Peyer's patch (tissue), 4 donors: ENCODE measurements around the gene ID1. TPM values are rescaled to one million over a fixed set of nuclear protein-coding genes. Genes with fewer than 3 reads are reported as not detected.

Experiments used
- DNase-seq, 3 donors: peaks; one replicate each; pipeline ENCODE4 v3.0.0-alpha.2; 2017 to 2019
- H3K27ac ChIP-seq, 4 donors: fragments of 200-600 bp; sonication (generic); one replicate each; pipeline ENCODE4 v1.5.1; 2016 to 2019
- H3K27me3 ChIP-seq, 2 donors: fragments of 200-600 bp; sonication (generic); one replicate each; pipeline ENCODE4 v1.5.1; 2019
- H3K36me3 ChIP-seq, 3 donors: fragments of 200-600 bp; sonication (generic); one replicate each; pipeline ENCODE4 v1.5.1; 2016 to 2019
- H3K4me1 ChIP-seq, 4 donors: fragments of 200-600 bp; sonication (generic); one replicate each; pipeline ENCODE4 v1.5.1; 2016 to 2019
- H3K4me3 ChIP-seq, 4 donors: fragments of 200-600 bp; sonication (generic); 1 replicate in 3 of 4; 2 replicates in 1 of 4; pipeline ENCODE4 v1.5.1; 2016 to 2019; ENCODE audit warnings: mild to moderate bottlenecking in 1 of 4
- H3K9me3 ChIP-seq, 4 donors: fragments of 200-600 bp; sonication (generic); one replicate each; pipeline ENCODE4 v1.5.1; 2016 to 2019; ENCODE audit warnings: mild to moderate bottlenecking in 1 of 4
- POLR2A ChIP-seq, 2 donors: fragments of 450-650 bp; IDR thresholded peaks; one replicate each; pipeline ENCODE4 v1.5.1; 2017; ENCODE audit warnings: antibody characterized with exemption in 2 of 2, mild to moderate bottlenecking in 2 of 2, moderate library complexity in 2 of 2
- total RNA-seq, 4 donors: library from RNA; depleted of rRNA; stranded (reverse); fragments of >200 nt; gene quantifications; one replicate each; pipeline ENCODE4 v1.1.0, GENCODE V29; 2016
- TF ChIP-seq, protein P1 (sequence below), 6 experiments: fragments of 450-650 bp in 4 of 6; fragments of 200-600 bp in 2 of 6; sonication (generic) in 1 of 6; IDR thresholded peaks; one replicate each; pipeline ENCODE4 v1.5.1; 2017 to 2019; ENCODE audit warnings: antibody characterized with exemption in 6 of 6, mild to moderate bottlenecking in 3 of 6, moderate library complexity in 1 of 6

The ID1 gene
- total RNA-seq, 4 donors from 2014 or later = 408 to 760 (median 570) TPM

- Histone ChIP-seq H3K4me3 (no peak overlapping the region), H3K36me3 (peaks cover 0 to 33% (median 0%) of the 10 kb centered on the region in 3 donors), H3K27me3 (no peaks in the 10 kb centered on the region), H3K4me1 (peaks cover 0 to 30% (median 0%) of the 10 kb centered on the region in 4 donors), H3K9me3 (no peaks in the 10 kb centered on the region), H3K27ac (peak overlapping the region in 3 of 4 donors; percentile 42 to 89 (median 84))
- no peak for DNase-seq
- TF ChIP-seq POLR2A (IDR thresholded peaks at IDR 0.05) = no peak
- TF ChIP-seq, protein P1, sequence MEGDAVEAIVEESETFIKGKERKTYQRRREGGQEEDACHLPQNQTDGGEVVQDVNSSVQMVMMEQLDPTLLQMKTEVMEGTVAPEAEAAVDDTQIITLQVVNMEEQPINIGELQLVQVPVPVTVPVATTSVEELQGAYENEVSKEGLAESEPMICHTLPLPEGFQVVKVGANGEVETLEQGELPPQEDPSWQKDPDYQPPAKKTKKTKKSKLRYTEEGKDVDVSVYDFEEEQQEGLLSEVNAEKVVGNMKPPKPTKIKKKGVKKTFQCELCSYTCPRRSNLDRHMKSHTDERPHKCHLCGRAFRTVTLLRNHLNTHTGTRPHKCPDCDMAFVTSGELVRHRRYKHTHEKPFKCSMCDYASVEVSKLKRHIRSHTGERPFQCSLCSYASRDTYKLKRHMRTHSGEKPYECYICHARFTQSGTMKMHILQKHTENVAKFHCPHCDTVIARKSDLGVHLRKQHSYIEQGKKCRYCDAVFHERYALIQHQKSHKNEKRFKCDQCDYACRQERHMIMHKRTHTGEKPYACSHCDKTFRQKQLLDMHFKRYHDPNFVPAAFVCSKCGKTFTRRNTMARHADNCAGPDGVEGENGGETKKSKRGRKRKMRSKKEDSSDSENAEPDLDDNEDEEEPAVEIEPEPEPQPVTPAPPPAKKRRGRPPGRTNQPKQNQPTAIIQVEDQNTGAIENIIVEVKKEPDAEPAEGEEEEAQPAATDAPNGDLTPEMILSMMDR (IDR thresholded peaks at IDR 0.05) = no peak
These were observed 42.8 kb upstream of the ID1 start for GRCh38 chr20:31562241-31562640.

DNA sequence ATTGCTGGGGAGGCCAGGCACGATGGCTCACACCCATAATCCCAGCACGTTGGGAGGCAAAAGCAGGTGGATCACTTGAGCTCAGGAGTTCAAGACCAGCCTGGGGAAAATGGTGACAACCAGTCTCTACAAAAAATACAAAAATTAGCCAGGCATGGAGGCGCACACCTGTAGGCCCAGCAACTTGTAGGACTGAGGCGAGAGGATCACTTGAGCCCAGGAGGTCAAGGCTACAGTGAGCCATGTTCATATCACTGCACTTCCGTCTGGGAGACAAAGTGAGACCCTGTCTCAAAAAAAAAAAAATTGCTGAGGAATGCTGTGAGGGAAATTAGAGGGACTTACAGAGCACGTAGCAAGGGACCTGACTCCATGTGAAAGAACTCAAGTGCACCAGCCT is 40.8 kb upstream of the ID1 start:
- Histone ChIP-seq H3K27me3 (no peaks in the 10 kb centered on the region), H3K4me1 (peaks cover 0 to 33% (median 0%) of the 10 kb centered on the region in 4 donors), H3K9me3 (no peaks in the 10 kb centered on the region), H3K4me3 (no peak overlapping the region), H3K27ac (no peak overlapping the region), H3K36me3 (peaks cover 0 to 36% (median 0%) of the 10 kb centered on the region in 3 donors)
- DNase-seq = no peak
- TF ChIP-seq POLR2A (IDR thresholded peaks at IDR 0.05) = no peak
- TF ChIP-seq, protein P1 (IDR thresholded peaks at IDR 0.05) = no peak

DNA sequence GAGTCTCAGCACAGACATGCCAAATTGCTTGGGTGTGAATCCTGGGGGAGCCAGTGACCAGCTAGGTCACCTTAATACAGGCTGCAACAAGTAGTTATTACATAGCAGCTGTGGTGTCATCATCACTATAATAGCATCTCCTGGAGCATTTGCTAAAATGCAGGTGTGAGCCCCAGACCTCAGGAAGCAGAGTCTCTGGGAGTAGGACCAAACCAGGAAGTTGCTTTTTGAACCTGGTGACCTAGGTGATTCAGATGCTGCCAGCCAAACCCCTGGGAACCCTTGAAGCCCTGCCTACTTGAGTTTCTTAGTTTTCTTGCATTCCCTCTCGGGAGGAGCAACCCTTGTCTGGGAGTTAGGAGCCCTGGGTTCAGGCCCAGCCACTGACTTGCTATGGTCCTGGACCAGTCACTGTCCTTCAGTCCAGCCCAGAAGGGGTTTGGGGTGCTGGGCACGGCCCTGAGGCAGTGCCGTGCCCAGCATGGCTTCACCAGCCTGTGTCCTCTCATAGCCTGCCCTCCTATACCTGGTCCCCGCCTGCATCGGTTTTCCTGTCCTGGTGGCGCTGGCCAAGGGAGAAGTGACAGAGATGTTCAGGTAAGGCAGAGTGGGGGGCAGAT is 39.3 kb upstream of the ID1 start:
- Histone ChIP-seq H3K27me3 (no peaks in the 10 kb centered on the region), H3K36me3 (peaks cover 0 to 37% (median 0%) of the 10 kb centered on the region in 3 donors), H3K4me3 (no peak overlapping the region), H3K27ac (peak overlapping the region in 3 of 4 donors; percentile 55 to 83 (median 75)), H3K9me3 (no peaks in the 10 kb centered on the region), H3K4me1 (peaks cover 0 to 34% (median 0%) of the 10 kb centered on the region in 4 donors)
- peak in 1 of 3 donors; percentile 70 for DNase-seq
- TF ChIP-seq, protein P1 (IDR thresholded peaks at IDR 0.05) = no peak
- no peak for TF ChIP-seq POLR2A (IDR thresholded peaks at IDR 0.05)

DNA sequence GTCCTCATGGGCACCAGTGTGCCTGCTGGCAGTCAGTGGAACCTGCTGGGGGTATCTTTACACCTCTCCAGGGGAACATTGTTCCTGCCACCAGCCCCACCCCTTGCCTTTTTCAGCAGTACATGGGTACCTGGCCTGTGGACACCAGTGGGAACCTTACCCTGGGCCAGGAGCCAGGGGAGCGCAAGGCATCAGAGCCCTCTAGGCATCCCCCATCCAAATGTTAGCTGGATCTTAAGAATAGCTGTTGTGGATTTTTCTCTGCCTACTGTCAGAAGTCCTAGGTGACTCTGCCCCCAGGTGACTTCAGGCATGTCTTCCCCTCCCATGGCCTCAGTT is 38.8 kb upstream of the ID1 start:
- peaks cover 0 to 36% (median 0%) of the 10 kb centered on the region in 4 donors for H3K4me1 ChIP-seq
- peak overlapping the region in 3 of 4 donors; percentile 55 to 83 (median 75) for H3K27ac ChIP-seq
- no peaks in the 10 kb centered on the region for H3K9me3 ChIP-seq
- no peak overlapping the region for H3K4me3 ChIP-seq
- DNase-seq = no peak
- TF ChIP-seq, protein P1 (IDR thresholded peaks at IDR 0.05) = no peak
- no peak for TF ChIP-seq POLR2A (IDR thresholded peaks at IDR 0.05)
- H3K36me3 ChIP-seq = peaks cover 0 to 34% (median 0%) of the 10 kb centered on the region in 3 donors
- H3K27me3 ChIP-seq = no peaks in the 10 kb centered on the region

- peak overlapping the region in 3 of 4 donors; percentile 55 to 83 (median 75) for H3K27ac ChIP-seq
- peaks cover 0 to 29% (median 0%) of the 10 kb centered on the region in 3 donors for H3K36me3 ChIP-seq
- peaks cover 0 to 36% (median under 1%) of the 10 kb centered on the region in 4 donors for H3K4me1 ChIP-seq
- TF ChIP-seq, protein P1 (IDR thresholded peaks at IDR 0.05) = peak in 1 of 6 experiments; percentile 5
- peak in 1 of 2 donors; percentile 11 for TF ChIP-seq POLR2A (IDR thresholded peaks at IDR 0.05)
- no peaks in the 10 kb centered on the region for H3K27me3 ChIP-seq
- H3K4me3 ChIP-seq = peak overlapping the region in 1 of 4 donors; percentile 20
- peak in 2 of 3 donors; percentile 71 to 74 for DNase-seq
- H3K9me3 ChIP-seq = no peaks in the 10 kb centered on the region
These were observed 38.3 kb upstream of the ID1 start for GRCh38 chr20:31566658-31567379.
